GM12801 (cell line): Measurements from ENCODE around the gene ITPR1.

ENCODE experiments used
- TF ChIP-seq, protein P1 (sequence below): IDR thresholded peaks from one replicate; pipeline ENCODE4 v1.5.1; 2011; ENCODE audit warnings: control low read depth; ENCODE audit not compliant: insufficient read length; ENCODE audit errors: extremely low read depth

ITPR1 gene

DNA sequence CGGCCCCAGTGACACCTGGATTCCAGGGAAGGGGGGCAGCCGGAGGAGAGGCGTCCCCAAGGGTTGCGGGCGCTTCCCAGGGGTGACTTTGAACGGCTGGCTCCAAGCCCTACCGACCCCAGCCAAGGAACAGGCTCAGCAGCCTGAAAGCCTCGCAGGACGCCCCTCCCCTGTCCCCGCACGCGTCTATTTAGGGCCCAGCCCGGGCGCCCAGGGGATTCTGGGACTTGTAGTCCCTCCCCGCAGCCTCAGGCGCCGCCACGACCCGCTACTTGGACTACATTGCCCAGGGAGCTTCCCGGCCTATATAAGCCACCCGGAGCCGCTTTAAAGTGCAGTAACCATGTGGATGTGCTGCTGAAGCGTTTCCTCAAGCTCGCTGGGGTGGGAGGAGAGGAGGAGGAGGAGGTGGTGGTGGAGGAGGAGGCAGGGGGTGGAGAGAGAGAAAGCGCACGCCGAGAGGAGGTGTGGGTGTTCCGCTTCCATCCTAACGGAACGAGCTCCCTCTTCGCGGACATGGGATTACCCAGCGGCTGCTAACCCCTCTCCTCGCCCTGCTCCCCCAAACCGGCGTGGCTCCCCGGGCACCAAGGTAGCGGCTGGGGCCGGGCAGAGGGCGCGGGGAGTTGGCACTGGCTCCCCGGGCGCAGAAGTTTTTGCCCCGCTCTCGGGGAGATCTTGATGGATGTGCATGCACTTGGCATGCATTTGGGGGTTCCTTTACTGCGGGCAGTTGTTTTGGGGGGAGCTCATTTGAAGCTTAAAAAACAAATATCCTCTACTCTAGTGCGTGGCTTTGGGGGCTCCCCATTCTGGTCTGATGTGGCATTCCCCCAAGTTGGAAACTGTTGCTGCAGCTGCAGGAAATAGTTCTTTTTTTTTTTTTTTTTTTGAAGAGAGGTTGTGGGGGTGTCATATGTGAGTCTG lies at the start of gene ITPR1:
TSS of gene ITPR1 (plus strand) at position 335 of the 927 bp plus-strand sequence. CDS start 23,144 bp downstream, outside the sequence.
- TF ChIP-seq, protein P1, sequence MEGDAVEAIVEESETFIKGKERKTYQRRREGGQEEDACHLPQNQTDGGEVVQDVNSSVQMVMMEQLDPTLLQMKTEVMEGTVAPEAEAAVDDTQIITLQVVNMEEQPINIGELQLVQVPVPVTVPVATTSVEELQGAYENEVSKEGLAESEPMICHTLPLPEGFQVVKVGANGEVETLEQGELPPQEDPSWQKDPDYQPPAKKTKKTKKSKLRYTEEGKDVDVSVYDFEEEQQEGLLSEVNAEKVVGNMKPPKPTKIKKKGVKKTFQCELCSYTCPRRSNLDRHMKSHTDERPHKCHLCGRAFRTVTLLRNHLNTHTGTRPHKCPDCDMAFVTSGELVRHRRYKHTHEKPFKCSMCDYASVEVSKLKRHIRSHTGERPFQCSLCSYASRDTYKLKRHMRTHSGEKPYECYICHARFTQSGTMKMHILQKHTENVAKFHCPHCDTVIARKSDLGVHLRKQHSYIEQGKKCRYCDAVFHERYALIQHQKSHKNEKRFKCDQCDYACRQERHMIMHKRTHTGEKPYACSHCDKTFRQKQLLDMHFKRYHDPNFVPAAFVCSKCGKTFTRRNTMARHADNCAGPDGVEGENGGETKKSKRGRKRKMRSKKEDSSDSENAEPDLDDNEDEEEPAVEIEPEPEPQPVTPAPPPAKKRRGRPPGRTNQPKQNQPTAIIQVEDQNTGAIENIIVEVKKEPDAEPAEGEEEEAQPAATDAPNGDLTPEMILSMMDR, result no peak

DNA sequence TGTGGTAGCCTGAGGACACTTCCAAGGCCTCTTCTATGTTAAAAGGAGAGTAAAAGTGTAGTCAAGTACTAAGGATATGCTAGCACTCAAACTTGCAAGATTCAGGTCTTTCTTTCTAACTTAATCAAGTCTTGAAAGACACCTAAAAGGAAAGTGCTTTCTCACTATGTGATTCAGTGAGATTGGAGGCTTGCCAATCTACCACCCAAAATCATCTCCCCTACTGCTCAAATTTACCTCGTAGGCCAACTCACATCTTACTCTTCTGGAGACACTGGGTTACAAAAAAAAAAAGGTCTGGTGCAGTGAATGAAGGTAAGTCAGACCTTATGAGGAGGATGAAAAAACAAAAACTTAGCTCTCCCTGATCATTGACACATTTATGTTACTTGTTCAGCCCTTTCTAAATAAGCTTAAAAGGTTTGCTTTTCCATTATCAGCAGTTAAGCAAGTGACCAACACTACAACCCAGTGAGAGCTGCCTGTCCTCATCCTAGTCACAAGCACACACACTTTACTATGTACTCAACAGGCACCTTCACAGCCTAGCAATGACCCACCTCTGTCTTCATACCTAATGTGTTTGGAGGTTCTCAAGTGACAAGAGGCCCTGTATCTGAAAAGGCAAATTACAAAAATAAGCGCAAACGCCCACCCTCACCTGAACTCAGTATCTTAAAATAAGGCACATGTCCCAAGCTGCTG lies 45.7 kb upstream of the ITPR1 start:
- TF ChIP-seq, protein P1, result no peak

DNA sequence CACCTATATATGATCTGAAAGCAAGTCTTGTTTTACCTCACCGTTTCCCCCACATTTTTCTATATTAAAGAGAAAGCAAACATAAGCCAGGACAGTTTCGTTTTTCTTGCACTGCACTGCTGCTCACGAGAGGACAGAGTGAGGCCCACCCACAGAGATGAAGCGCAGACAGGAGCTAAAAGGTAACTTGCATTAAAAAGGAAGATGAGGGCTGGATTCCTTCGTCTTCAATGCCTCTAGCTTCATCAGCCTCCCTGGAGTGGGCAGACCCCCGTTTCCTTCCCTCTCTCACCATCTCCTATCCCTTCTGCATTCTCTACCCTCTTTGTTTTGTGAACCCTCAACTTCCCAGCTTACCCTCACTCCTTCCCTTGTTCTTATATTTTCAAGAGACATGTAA lies 45.0 kb upstream of the ITPR1 start:
- TF ChIP-seq, protein P1, result no peak

DNA sequence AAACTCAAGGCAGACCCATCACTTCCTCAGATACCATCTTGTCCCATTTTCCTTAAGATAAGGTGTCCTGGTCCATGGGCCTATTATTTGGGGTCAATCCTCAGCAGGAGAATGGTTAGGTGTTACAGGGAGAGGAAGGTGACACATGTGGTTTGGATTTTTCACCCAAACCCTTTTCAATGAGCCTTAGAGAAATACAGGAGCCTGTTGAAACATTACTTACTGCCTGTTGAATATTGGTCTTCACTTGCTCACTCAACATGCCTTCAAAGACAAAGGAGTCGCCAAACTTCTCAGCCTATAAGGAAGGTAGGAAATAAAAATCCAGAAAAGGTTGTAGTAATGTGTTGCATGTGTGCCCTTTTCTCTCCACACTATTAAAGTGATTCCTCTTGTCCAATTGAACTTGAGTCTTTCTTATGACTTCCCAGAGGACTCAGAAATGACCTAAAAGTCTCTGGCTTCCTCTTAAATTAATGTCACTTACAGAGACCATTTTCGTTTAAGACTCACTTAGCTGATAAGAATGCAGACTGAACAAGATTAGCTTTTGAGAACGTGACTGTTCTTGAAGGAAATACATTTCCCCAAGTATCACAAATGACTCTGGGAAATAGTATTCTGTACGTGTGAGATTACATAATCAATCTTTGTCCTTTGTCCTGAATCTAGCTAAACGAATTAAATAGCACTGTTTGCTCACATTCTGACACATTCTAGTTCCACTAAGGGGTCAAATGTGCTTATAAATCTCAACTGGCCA lies 43.9 kb upstream of the ITPR1 start:
- TF ChIP-seq, protein P1, result no peak

DNA sequence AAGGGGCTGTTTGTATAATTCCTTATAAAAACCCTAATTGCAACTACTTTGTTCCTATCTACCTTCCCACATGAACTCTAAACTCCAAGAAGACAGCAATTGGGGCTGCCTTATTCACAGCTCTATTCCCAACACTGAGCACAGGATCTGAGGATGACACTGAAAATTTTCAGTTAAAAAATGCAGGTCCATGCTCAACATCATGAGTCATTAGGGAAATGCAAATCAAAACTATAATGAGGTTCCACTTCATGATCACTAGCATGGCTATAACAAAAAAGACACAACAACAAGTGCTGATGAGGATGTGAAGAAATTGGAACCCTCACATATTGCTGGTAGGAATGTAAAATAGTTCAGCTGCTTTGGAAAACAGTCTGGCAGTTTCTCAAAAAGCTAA lies 39.0 kb upstream of the ITPR1 start:
- TF ChIP-seq, protein P1, result no peak

DNA sequence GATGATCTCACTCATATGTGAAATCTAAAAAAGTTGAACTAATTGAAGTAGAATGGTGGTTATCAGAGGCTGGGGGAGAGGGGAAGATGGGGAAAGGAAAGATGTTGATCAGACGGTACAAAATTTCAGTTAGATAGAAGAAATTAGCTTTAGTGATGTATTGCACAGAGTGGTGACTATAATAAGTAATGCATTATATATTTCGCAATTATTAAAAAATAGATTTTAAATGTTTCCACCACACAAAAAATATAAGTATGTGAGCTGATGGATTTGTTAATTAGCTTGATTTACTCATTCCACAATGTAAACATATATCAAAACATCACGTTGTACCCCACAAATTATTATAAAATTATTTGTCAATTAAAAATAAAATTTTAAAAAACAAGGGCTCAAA lies 34.2 kb upstream of the ITPR1 start:
- TF ChIP-seq, protein P1, result no peak

DNA sequence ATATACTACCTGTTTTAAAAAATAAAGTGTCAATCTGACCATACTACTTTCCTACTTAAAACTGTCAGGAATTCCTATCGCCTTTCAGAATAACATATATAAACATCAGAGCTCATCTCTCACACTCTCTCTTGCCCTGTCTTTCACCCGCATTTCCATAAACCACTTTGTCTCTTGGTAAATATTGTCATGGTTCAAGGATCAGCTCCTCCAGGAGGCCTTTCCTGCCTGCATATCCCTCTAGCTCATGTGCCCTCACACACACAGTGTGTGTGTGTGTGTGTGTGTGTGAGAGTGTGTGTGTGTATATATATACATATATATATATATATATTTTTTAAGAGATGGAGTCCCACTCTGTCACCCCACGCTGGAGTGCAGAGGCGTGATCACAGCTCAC lies 32.8 kb upstream of the ITPR1 start:
- TF ChIP-seq, protein P1, result no peak
